Trophoblast cell (in vitro differentiated cells and primary cell): ENCODE data around the gene LYPD6B.
A peak's percentile ranks its signal among the peaks of the same experiment; 100 is the strongest.

ENCODE experiments used
- DNase-seq, 2 donors: peaks; one replicate each; pipeline ENCODE4 v3.0.0-alpha.2; 2016
- H2AFZ ChIP-seq: 2 replicates; pipeline ENCODE4 v1.6.1; 2013; ENCODE audit warnings: low read length, moderate library complexity, mild to moderate bottlenecking; ENCODE audit not compliant: insufficient read depth, poor library complexity
- H2AK5ac ChIP-seq: 2 replicates; pipeline ENCODE4 v1.6.1; 2013; ENCODE audit warnings: mild to moderate bottlenecking, low read length
- H2BK120ac ChIP-seq: 2 replicates; pipeline ENCODE4 v1.6.1; 2013; ENCODE audit warnings: low read length, mild to moderate bottlenecking, moderate library complexity; ENCODE audit not compliant: insufficient read depth, poor library complexity
- H2BK12ac ChIP-seq: 2 replicates; pipeline ENCODE4 v1.6.1; 2013; ENCODE audit warnings: mild to moderate bottlenecking, low read length, moderate library complexity
- H2BK5ac ChIP-seq: 2 replicates; pipeline ENCODE4 v1.6.1; 2013; ENCODE audit warnings: low read length, low read depth, moderate library complexity, mild to moderate bottlenecking; ENCODE audit not compliant: poor library complexity
- H3K14ac ChIP-seq: 2 replicates; pipeline ENCODE4 v1.6.1; 2013; ENCODE audit warnings: mild to moderate bottlenecking, low read length
- H3K18ac ChIP-seq: 2 replicates; pipeline ENCODE4 v1.6.1; 2013; ENCODE audit warnings: mild to moderate bottlenecking, low read length
- H3K23ac ChIP-seq: 2 replicates; pipeline ENCODE4 v1.6.1; 2013; ENCODE audit warnings: low read length
- H3K27ac ChIP-seq: 2 replicates; pipeline ENCODE4 v1.5.1; 2013; ENCODE audit warnings: low read depth, mild to moderate bottlenecking, inconsistent platforms, low read length, moderate library complexity
- H3K27me3 ChIP-seq: 2 replicates; pipeline ENCODE4 v1.6.1; 2013; ENCODE audit warnings: inconsistent platforms, mild to moderate bottlenecking, low read length, moderate library complexity; ENCODE audit not compliant: insufficient read depth
- H3K36me3 ChIP-seq, 2 experiments: 1 replicate in 1 of 2; 2 replicates in 1 of 2; pipeline ENCODE4 v1.6.1; 2013; ENCODE audit warnings: low read length in 2 of 2, mild to moderate bottlenecking in 2 of 2, moderate library complexity in 1 of 2; ENCODE audit not compliant: insufficient read depth in 2 of 2, control insufficient read depth in 1 of 2
- H3K4ac ChIP-seq: 2 replicates; pipeline ENCODE4 v1.6.1; 2013; ENCODE audit warnings: low read depth, mild to moderate bottlenecking, low read length, moderate library complexity
- H3K4me1 ChIP-seq, 2 experiments: 1 replicate in 1 of 2; 2 replicates in 1 of 2; pipeline ENCODE4 v1.6.1; 2013; ENCODE audit warnings: low read length in 2 of 2, mild to moderate bottlenecking in 2 of 2, moderate library complexity in 1 of 2; ENCODE audit not compliant: insufficient read depth in 2 of 2, control insufficient read depth in 1 of 2
- H3K4me2 ChIP-seq: 2 replicates; pipeline ENCODE4 v1.6.1; 2013; ENCODE audit warnings: inconsistent platforms, mild to moderate bottlenecking, low read length, moderate library complexity
- H3K4me3 ChIP-seq: 2 replicates; pipeline ENCODE4 v1.5.1; 2013; ENCODE audit warnings: mild to moderate bottlenecking, low read depth, low read length, inconsistent platforms
- H3K79me1 ChIP-seq: one replicate; pipeline ENCODE4 v1.6.1; 2013; ENCODE audit warnings: low read length
- H3K79me2 ChIP-seq: 2 replicates; pipeline ENCODE4 v1.6.1; 2013; ENCODE audit warnings: low read length, mild to moderate bottlenecking; ENCODE audit not compliant: control insufficient read depth, insufficient read depth, poor library complexity
- H3K9ac ChIP-seq: 2 replicates; pipeline ENCODE4 v1.6.1; 2013; ENCODE audit warnings: mild to moderate bottlenecking, low read length
- H3K9me3 ChIP-seq: 2 replicates; pipeline ENCODE4 v1.6.1; 2013; ENCODE audit warnings: low read depth, mild to moderate bottlenecking, control low read depth, inconsistent platforms, low read length; ENCODE audit not compliant: insufficient read depth
- H4K12ac ChIP-seq: 2 replicates; pipeline ENCODE4 v1.6.1; 2013; ENCODE audit warnings: low read depth, mild to moderate bottlenecking, low read length, moderate library complexity
- H4K8ac ChIP-seq: 2 replicates; pipeline ENCODE4 v1.6.1; 2013; ENCODE audit warnings: low read depth, mild to moderate bottlenecking, low read length, moderate library complexity
- H4K91ac ChIP-seq: one replicate; pipeline ENCODE4 v1.6.1; 2013; ENCODE audit warnings: low read depth, mild to moderate bottlenecking, low read length, moderate library complexity
- WGBS: extraction: QIAGEN DNeasy Blood & Tissue Kit; methylation state at CpG from one replicate; pipeline ENCODE4 v1.1.7; 2013; ENCODE audit warnings: missing lambda C conversion rate; ENCODE audit not compliant: insufficient read length, insufficient coverage; ENCODE audit errors: extremely low coverage; 5-methylcytosine and 5-hydroxymethylcytosine counted together

The LYPD6B gene

DNA sequence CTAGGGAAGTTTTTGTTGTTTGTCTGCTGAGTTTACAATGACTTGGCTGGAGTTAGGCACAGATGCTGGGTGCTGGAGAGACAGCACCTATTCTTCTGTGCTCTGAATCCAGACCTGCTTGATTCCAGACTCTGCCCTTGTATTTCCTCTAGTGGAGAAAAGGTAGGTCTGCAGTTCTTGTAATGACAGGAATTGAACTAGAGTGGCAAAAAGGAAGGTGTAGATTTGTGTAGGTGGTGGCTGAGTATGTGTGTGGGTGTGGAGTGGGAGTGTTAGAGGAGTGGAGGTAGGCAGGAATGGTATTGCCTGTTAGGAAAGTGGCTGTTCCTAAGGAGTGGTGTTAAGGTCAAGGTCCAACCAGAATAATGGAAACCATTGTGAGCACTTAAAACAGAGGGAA, 220.0 kb downstream of the LYPD6B start:
- H3K4ac ChIP-seq: no peak overlapping the region
- no peaks in the 10 kb centered on the region for H3K4me1 ChIP-seq
- H3K4me3 ChIP-seq: no peak overlapping the region
- H3K79me2 ChIP-seq: no peaks in the 10 kb centered on the region
- H2AK5ac ChIP-seq: no peak overlapping the region
- H3K4me2 ChIP-seq: no peak overlapping the region
- H2AFZ ChIP-seq: no peak overlapping the region
- no peak overlapping the region for H3K9ac ChIP-seq
- no peak overlapping the region for H4K91ac ChIP-seq
- no peak overlapping the region for H2BK12ac ChIP-seq
- peaks cover 2% of the 10 kb centered on the region for H3K9me3 ChIP-seq
- DNase-seq: peak in 1 of 2 donors; percentile 14
- no peak overlapping the region for H3K18ac ChIP-seq
- H2BK120ac ChIP-seq: no peak overlapping the region
- peaks cover 3% of the 10 kb centered on the region for H3K79me1 ChIP-seq
- H2BK5ac ChIP-seq: no peak overlapping the region
- no peak overlapping the region for H4K8ac ChIP-seq
- H3K27ac ChIP-seq: no peak overlapping the region
- H4K12ac ChIP-seq: no peak overlapping the region
- H3K27me3 ChIP-seq: no peaks in the 10 kb centered on the region
- H3K36me3 ChIP-seq: no peaks in the 10 kb centered on the region
- no peak overlapping the region for H3K23ac ChIP-seq
- H3K14ac ChIP-seq: no peak overlapping the region

DNA sequence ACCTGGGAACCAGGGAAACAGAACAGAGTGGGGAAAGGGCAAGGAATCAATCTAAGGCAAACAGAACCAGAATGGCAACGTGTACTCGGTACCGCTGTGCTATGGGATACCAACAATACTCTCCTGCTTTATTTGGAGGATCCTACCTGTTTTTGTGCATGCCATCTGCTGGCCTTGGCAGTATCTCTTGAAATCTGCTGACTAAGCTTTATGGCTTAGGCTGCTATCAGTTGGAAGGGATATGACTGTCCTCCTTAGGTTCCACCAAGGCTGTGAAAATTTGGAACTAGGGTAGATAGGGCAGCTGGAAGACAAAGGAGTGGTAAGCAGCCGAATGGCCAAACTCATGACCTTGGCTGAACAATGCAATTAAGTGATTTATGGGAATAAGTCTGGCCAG, 220.6 kb downstream of the LYPD6B start:
- Histone ChIP-seq H3K4me2 (no peak overlapping the region), H2BK12ac (no peak overlapping the region), H3K4me1 (no peaks in the 10 kb centered on the region), H4K8ac (no peak overlapping the region), H4K12ac (no peak overlapping the region), H3K18ac (no peak overlapping the region), H3K14ac (no peak overlapping the region), H3K79me2 (no peaks in the 10 kb centered on the region), H3K4ac (no peak overlapping the region), H3K27ac (no peak overlapping the region), H3K9me3 (peaks cover 2% of the 10 kb centered on the region), H3K36me3 (no peaks in the 10 kb centered on the region), H2BK120ac (no peak overlapping the region), H3K23ac (no peak overlapping the region), H3K9ac (no peak overlapping the region), H3K4me3 (no peak overlapping the region), H2AK5ac (no peak overlapping the region), H4K91ac (no peak overlapping the region), H2BK5ac (no peak overlapping the region), H3K27me3 (no peaks in the 10 kb centered on the region), H2AFZ (no peak overlapping the region), H3K79me1 (peaks cover 3% of the 10 kb centered on the region)
- DNase-seq: no peak
- WGBS: no CpG with 5 or more reads among the region's 4 CpGs

DNA sequence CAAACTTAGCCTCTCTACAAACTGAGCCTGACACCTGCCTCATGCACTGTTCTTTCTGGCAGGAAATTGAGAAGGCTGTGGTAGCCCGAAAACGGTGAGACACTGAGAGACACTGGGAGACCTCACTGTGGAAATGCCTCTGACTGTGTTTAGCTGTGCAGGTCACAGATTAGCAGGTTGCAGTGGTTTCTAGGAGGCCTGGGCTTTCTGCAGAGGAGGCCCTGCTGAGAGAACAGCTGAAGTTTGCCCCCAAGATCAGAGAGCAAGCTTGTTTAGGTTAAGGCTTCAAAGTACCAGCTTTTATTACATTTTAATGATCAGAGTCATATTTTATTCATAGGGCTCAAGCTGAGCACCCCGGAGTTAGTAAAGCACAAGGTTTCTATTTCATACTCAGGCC, 223.2 kb downstream of the LYPD6B start:
- no peak overlapping the region for H3K23ac ChIP-seq
- H2BK12ac ChIP-seq: no peak overlapping the region
- no CpG with 5 or more reads among the region's 3 CpGs for WGBS
- H2AFZ ChIP-seq: no peak overlapping the region
- DNase-seq: no peak
- no peak overlapping the region for H3K18ac ChIP-seq
- H3K14ac ChIP-seq: no peak overlapping the region
- H3K4me3 ChIP-seq: no peak overlapping the region
- H4K8ac ChIP-seq: no peak overlapping the region
- H3K4me1 ChIP-seq: no peaks in the 10 kb centered on the region
- no peak overlapping the region for H4K91ac ChIP-seq
- H2AK5ac ChIP-seq: no peak overlapping the region
- H3K9ac ChIP-seq: no peak overlapping the region
- H3K79me1 ChIP-seq: peaks cover 3% of the 10 kb centered on the region
- H3K79me2 ChIP-seq: no peaks in the 10 kb centered on the region
- no peaks in the 10 kb centered on the region for H3K36me3 ChIP-seq
- no peak overlapping the region for H3K4me2 ChIP-seq
- no peak overlapping the region for H4K12ac ChIP-seq
- H2BK120ac ChIP-seq: no peak overlapping the region
- H2BK5ac ChIP-seq: no peak overlapping the region
- H3K4ac ChIP-seq: no peak overlapping the region
- H3K27me3 ChIP-seq: no peaks in the 10 kb centered on the region
- H3K9me3 ChIP-seq: peaks cover 2% of the 10 kb centered on the region
- no peak overlapping the region for H3K27ac ChIP-seq
